Astrocyte of the cerebellum (primary cell): ENCODE measurements around the gene CRISPLD2.
A peak's percentile ranks its signal among the peaks of the same experiment; 100 is the strongest.

Experiments used
- DNase-seq: peaks from one replicate; pipeline ENCODE4 v3.0.0-alpha.2; 2011; ENCODE audit warnings: low read depth
- H3K4me3 ChIP-seq: 2 replicates; pipeline ENCODE4 v1.5.1; 2011; ENCODE audit warnings: mild to moderate bottlenecking, low read depth, low read length, moderate library complexity
- CTCF ChIP-seq: IDR thresholded peaks from 2 replicates; pipeline ENCODE4 v1.5.1; 2012; ENCODE audit warnings: low read length, low read depth, moderate library complexity, mild to moderate bottlenecking; ENCODE audit errors: missing control alignments
- in situ Hi-C: cut with HindIII; loops from 2 replicates; pipeline ENCODE4 v1.10.0; 2017; ENCODE audit warnings: low sequenced_read_pairs

The CRISPLD2 gene

GRCh38 chr16:84795329-84796053, 24.3 kb upstream of the CRISPLD2 start:
- TF ChIP-seq CTCF: no peak
- H3K4me3 ChIP-seq: no peak overlapping the region
- in situ Hi-C loops: no loop called here
- DNase-seq: no peak

DNA sequence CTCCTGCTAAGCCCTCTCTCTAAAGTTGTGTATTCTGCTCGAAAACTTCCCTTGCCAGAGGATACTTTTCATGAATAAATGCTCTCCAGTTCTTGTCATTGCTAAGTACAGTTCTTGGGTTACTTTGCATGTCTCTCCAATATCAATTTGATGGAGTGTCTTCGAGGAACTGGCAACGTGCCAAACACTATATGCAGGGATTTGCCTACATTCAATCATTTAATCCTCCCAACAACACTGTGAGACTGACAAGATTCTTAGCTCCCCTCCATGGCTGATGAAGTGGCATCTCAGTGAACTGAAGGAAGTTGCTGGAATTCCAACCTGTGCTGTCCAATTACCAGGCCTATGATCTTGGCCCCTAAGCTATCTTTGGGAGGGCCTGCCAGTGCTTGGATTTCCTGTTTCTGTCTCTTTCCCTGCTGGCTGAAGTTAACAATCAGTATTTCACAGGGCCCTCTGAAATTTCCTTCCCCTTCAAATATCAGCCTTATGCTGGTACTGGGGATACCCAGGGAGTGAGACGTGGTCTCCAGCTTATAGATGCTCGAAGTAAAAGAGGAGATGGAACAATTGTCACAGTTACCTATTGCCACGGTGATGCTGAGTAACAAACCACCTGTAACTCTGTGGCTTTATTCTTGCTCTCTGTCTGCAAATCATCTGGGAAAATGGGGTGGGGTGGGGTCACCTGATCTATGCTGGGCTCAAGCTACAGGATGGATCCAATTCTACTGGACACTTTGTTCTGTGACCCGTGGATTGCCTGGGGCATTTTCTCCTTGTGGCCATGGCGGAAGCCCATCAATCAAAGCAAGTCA, 19.4 kb upstream of the CRISPLD2 start:
- H3K4me3 ChIP-seq: no peak overlapping the region
- no peak for DNase-seq
- no peak for TF ChIP-seq CTCF
- in situ Hi-C loops: no loop called here

- in situ Hi-C loops: no loop called here
- DNase-seq: no peak
- no peak for TF ChIP-seq CTCF
- H3K4me3 ChIP-seq: no peak overlapping the region
These were observed 16.6 kb upstream of the CRISPLD2 start for GRCh38 chr16:84803146-84803545.

DNA sequence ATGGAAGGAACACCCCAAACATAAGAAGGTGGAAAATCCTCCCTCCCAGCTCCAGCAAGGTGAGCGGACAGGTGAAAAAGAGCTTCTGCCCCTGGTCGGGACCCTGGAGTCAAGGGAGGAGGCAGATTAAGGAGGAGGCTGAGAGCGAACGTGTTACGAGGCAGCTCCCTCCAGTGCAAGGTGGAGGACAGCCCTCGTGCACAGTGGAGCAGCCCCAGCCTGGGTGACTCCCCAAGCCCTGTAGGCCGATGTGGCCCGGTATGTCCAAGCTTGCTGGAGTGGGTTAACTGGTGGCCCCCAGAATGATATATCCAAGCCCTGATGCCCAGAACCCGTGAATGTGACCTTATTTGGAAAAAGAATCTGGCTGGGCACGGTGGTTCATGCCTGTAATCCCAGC, 15.5 kb upstream of the CRISPLD2 start:
- in situ Hi-C loops: no loop called here
- no peak overlapping the region for H3K4me3 ChIP-seq
- DNase-seq: no peak
- no peak for TF ChIP-seq CTCF

DNA sequence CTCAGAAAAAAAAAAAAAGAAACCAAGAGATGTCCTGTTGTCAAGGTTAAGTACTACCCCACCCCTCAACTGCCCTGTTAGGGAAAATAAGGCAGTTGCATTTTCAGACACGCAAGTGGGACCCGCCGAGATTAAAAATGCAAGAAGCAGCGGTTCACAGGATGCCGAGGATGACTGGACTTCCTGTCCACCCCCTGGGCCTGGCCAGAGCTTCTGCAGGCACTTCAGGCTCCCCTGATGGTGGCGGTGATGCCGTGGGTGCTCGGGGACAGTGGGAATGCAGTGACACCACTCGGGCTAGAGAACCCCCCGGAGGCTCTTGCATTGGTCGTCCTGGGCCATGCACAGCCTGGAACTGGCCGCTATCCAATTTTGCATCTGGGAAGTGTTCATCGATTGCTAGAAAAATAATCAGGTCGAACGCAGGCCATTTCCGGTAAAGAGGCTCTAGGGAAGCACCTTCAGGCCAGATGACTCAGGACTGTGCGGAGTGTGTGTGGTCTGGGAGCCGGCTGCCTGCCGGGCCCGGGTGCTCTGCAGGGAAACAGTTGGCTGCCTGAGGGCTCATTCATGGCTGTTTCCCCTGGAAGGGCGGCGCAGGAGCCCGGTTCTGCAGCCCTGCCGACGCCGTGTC, 13.4 kb upstream of the CRISPLD2 start:
- H3K4me3 ChIP-seq: no peak overlapping the region
- TF ChIP-seq CTCF: no peak
- DNase-seq: peak; percentile 81
- in situ Hi-C loops: no loop called here

DNA sequence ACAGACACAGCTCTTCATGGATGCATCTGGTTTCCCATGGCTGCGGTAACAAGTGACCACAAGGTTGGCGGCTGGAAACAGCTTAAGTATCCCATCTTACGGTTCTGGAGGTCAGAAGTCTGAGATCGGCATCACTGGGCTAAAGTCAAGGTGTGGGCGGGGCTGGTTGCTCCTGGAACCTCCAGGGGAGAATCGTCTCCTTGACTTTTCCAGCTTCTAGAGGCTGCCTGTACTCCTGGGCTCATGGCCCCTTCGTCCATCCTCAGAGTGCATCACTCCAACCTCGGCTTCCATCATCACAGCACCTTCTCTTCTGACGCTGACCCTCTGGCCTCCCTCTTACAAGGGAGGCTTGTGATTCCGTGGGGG, 12.9 kb upstream of the CRISPLD2 start:
- in situ Hi-C loops: no loop called here
- no peak for DNase-seq
- no peak for TF ChIP-seq CTCF
- H3K4me3 ChIP-seq: no peak overlapping the region
